K562 (cell line): ENCODE results near the gene DNAJB11. TPM values are rescaled to one million over a fixed set of nuclear protein-coding genes. Genes with fewer than 3 reads are reported as not detected.

Experiments used
- ATAC-seq: fragments of 200-7000 bp; cut with Tn5 transposase; 3 replicates; pipeline ENCODE4 v1.9.1; 2020; ENCODE audit warnings: moderate library complexity
- BruUV-seq: library from RNA; stranded (reverse); fragments of 400-500 nt; replicated peaks from 2 replicates; lab custom pipeline; 2021; lab: Mats Ljungman, UMichigan
- CTCF ChIA-PET: fragments of 300-600 bp; formaldehyde crosslinking; extraction: SDS; loops from one replicate; lab custom pipeline; 2021; ENCODE audit warnings: low intra/inter-chr PET ratio; lab: Yijun Ruan, JAX
- POLR2A ChIA-PET: fragments of 300-600, 350-650 bp; sonication (Branson Sonifier 250); formaldehyde crosslinking; extraction: SDS; loops from one replicate; lab custom pipeline; 2021; ENCODE audit warnings: antibody characterized with exemption, inconsistent platforms; lab: Yijun Ruan, JAX
- DNase-seq, 4 experiments: peaks; one replicate each; pipeline versions ENCODE4 v3.0.0 to v3.0.0-alpha.2; 2011 to 2018; ENCODE audit warnings: low spot score in 3 of 4, mixed read lengths in 3 of 4; ENCODE audit errors: extremely low read depth in 1 of 4
- FAIRE-seq: peaks from 2 replicates; lab custom pipeline; 2011; peaks lifted over from hg19 to GRCh38; lab: Jason Lieb, UNC
- H2AFZ ChIP-seq: 2 replicates; pipeline ENCODE4 v1.6.0; 2011; ENCODE audit warnings: low read depth, low read length, control low read depth, inconsistent platforms
- H3K27ac ChIP-seq: fragments of 200-600 bp; 3 replicates; pipeline ENCODE4 v1.8.0; 2011; ENCODE audit warnings: low read depth, mild to moderate bottlenecking, control low read depth, inconsistent platforms, low read length, moderate library complexity, mixed read lengths; ENCODE audit errors: extremely low read depth
- H3K27me3 ChIP-seq, 2 experiments: fragments of 300-600 bp in 1 of 2; 2 replicates in 1 of 2; 3 replicates in 1 of 2; pipeline versions ENCODE4 v1.6.0 to v1.8.0; 2011; ENCODE audit warnings: inconsistent platforms in 2 of 2, low read length in 2 of 2, mild to moderate bottlenecking in 1 of 2, mixed read lengths in 1 of 2, moderate library complexity in 1 of 2; ENCODE audit not compliant: control insufficient read depth in 2 of 2, insufficient read depth in 2 of 2
- H3K36me3 ChIP-seq: fragments of 300-600 bp; 3 replicates; pipeline ENCODE4 v1.8.0; 2011; ENCODE audit warnings: mild to moderate bottlenecking, low read length, inconsistent platforms; ENCODE audit not compliant: control insufficient read depth, insufficient read depth
- H3K4me1 ChIP-seq, 2 experiments: fragments of 200-600 bp in 1 of 2; replicated peaks in 1 of 2; 2 replicates in 1 of 2; 3 replicates in 1 of 2; pipeline versions ENCODE4 v1.5.1 to v1.8.0; 2011; ENCODE audit warnings: inconsistent platforms in 2 of 2, low read length in 2 of 2, mild to moderate bottlenecking in 1 of 2, mixed read lengths in 1 of 2, moderate library complexity in 1 of 2; ENCODE audit not compliant: control insufficient read depth in 2 of 2, insufficient read depth in 2 of 2
- H3K4me2 ChIP-seq: 2 replicates; pipeline ENCODE4 v1.6.1; 2011; ENCODE audit warnings: low read length, control low read depth, inconsistent platforms, mixed read lengths; ENCODE audit not compliant: insufficient read depth
- H3K4me3 ChIP-seq: fragments of 200-600 bp; sonication (generic), shearing (Covaris generic); 2 replicates; pipeline ENCODE4 v1.5.1; 2016; ENCODE audit warnings: control low read depth, inconsistent platforms
- H3K79me2 ChIP-seq: fragments of 200-600 bp; 3 replicates; pipeline ENCODE4 v1.8.0; 2011; ENCODE audit warnings: low read length, inconsistent platforms; ENCODE audit not compliant: control insufficient read depth, insufficient read depth
- H3K9ac ChIP-seq, 2 experiments: 2 replicates each; pipeline versions ENCODE4 v1.6.0 to v1.6.1; 2011; ENCODE audit warnings: low read depth in 2 of 2, low read length in 2 of 2, control low read depth in 1 of 2, inconsistent platforms in 1 of 2, mild to moderate bottlenecking in 1 of 2, mixed read lengths in 1 of 2; ENCODE audit not compliant: insufficient read depth in 1 of 2
- H3K9me1 ChIP-seq: one replicate; pipeline ENCODE4 v1.6.0; 2011; ENCODE audit warnings: inconsistent platforms, mild to moderate bottlenecking, low read length, moderate library complexity; ENCODE audit not compliant: control insufficient read depth, insufficient read depth
- H3K9me3 ChIP-seq: replicated peaks from 2 replicates; pipeline ENCODE4 v1.5.1; 2011; ENCODE audit warnings: low read depth, low read length, inconsistent platforms; ENCODE audit not compliant: control insufficient read depth, insufficient read depth
- H4K20me1 ChIP-seq: replicated peaks from 2 replicates; pipeline ENCODE4 v1.6.1; 2011; ENCODE audit warnings: low read length, inconsistent platforms, mixed read lengths; ENCODE audit not compliant: control insufficient read depth, insufficient read depth
- ARID1B ChIP-seq: fragments of 450-650 bp; IDR thresholded peaks from 2 replicates; pipeline ENCODE4 v1.6.1; 2016; ENCODE audit warnings: antibody characterized with exemption, mild to moderate bottlenecking, inconsistent platforms
- ARNT ChIP-seq, 2 experiments: fragments of 450-650 bp; IDR thresholded peaks; 2 replicates each; pipeline ENCODE4 v1.6.1; 2016; ENCODE audit warnings: mild to moderate bottlenecking in 1 of 2
- CBFA2T3 ChIP-seq: fragments of 450-650 bp; IDR thresholded peaks from 2 replicates; pipeline ENCODE4 v1.6.1; 2017
- CBX5 ChIP-seq: IDR thresholded peaks from 2 replicates; pipeline ENCODE4 v1.6.1; 2014; ENCODE audit warnings: low read depth, borderline replicate concordance
- HLTF ChIP-seq: fragments of 450-650 bp; IDR thresholded peaks from 2 replicates; pipeline ENCODE4 v1.6.1; 2016
- HMG20B ChIP-seq: fragments of 250-450 bp; sonication (Bioruptor Pico); IDR thresholded peaks from 2 replicates; pipeline ENCODE4 v1.5.0; 2021; ENCODE audit warnings: mild to moderate bottlenecking
- MAFK ChIP-seq: IDR thresholded peaks from 2 replicates; pipeline ENCODE4 v1.6.1; 2011; ENCODE audit warnings: low read length, improper control_type of control experiment
- MYNN ChIP-seq, 2 experiments: sonication (generic); formaldehyde crosslinking in 1 of 2; IDR thresholded peaks; 2 replicates each; pipeline versions ENCODE4 v1.5.0 to v1.6.1; 2016 to 2020; ENCODE audit warnings: antibody characterized with exemption in 1 of 2, missing genetic modification reagents in 1 of 2
- NCOA2 ChIP-seq, 2 experiments: fragments of 450-650 bp; IDR thresholded peaks; 2 replicates each; pipeline ENCODE4 v1.6.1; 2018; ENCODE audit warnings: mild to moderate bottlenecking in 2 of 2, moderate library complexity in 1 of 2; ENCODE audit not compliant: partially characterized antibody in 2 of 2
- PHTF2 ChIP-seq: fragments of 250-450 bp; sonication (Bioruptor Pico); IDR thresholded peaks from 2 replicates; pipeline ENCODE4 v1.5.0; 2021; ENCODE audit warnings: mild to moderate bottlenecking
- POLR2A ChIP-seq: fragments of 450-650 bp; conservative IDR thresholded peaks from 2 replicates; pipeline ENCODE4 v1.6.1; 2016
- SRSF7 ChIP-seq: fragments of 200-400 bp; formaldehyde crosslinking; optimal IDR thresholded peaks from 2 replicates; pipeline ENCODE3; 2017; ENCODE audit warnings: mild to moderate bottlenecking, low read depth, low read length
- TFAM ChIP-seq: fragments of 250-450 bp; sonication (Bioruptor Pico); conservative IDR thresholded peaks from 2 replicates; pipeline ENCODE4 v1.5.0; 2021; ENCODE audit warnings: mild to moderate bottlenecking, moderate library complexity
- XRCC3 ChIP-seq: fragments of 450-650 bp; IDR thresholded peaks from 2 replicates; pipeline ENCODE4 v1.6.1; 2017; ENCODE audit warnings: mild to moderate bottlenecking, moderate library complexity
- YY1 ChIP-seq, 3 experiments: IDR thresholded peaks; 2 replicates each; pipeline ENCODE4 v1.6.1; 2011; ENCODE audit warnings: low read length in 2 of 3, mild to moderate bottlenecking in 2 of 3, moderate library complexity in 2 of 3, borderline replicate concordance in 1 of 3, control low read depth in 1 of 3, low read depth in 1 of 3; ENCODE audit not compliant: insufficient read depth in 3 of 3, insufficient replicate concordance in 2 of 3, control insufficient read depth in 1 of 3, insufficient read length in 1 of 3; ENCODE audit errors: extremely low read depth in 1 of 3
- ZNF133 ChIP-seq: fragments of 250-450 bp; sonication (Bioruptor Pico); IDR thresholded peaks from 2 replicates; pipeline ENCODE4 v1.4.0; 2020; ENCODE audit warnings: mild to moderate bottlenecking
- ZNF174 ChIP-seq: fragments of 250-450 bp; sonication (Bioruptor Pico); IDR thresholded peaks from 2 replicates; pipeline ENCODE4 v1.4.0; 2020; ENCODE audit warnings: mild to moderate bottlenecking
- WGBS: fragments of 100-300 bp; shearing (Covaris generic); methylation state at CpG from one replicate; pipeline ENCODE4 v1.1.6; 2016; ENCODE audit warnings: low coverage, mixed read lengths; ENCODE audit not compliant: insufficient coverage; ENCODE audit errors: missing lambda C conversion rate; 5-methylcytosine and 5-hydroxymethylcytosine counted together
- in situ Hi-C: fragments of 300-500 bp; cut with MboI; formaldehyde crosslinking; loops from 4 replicates; pipeline ENCODE4 v1.15.0; 2018; ENCODE audit warnings: inconsistent platforms, mixed read lengths
- intact Hi-C: fragments of 100-400 bp; cut with micrococcal nuclease; formaldehyde crosslinking; loops from 2 replicates; pipeline ENCODE4 v1.14.2; 2022
- polyA plus RNA-seq, 8 experiments: library from polyadenylated mRNA; depleted of rRNA in 4 of 8; stranded (reverse) in 5 of 8; unstranded in 3 of 8; fragments of >200 nt; fragmentation: Nextera tagmentation in 2 of 8; fragmentation: Illumina TruSeq in 1 of 8; extraction: Ambion mirVana in 2 of 8; extraction: Trizol in 1 of 8; gene quantifications; 2 replicates each; pipeline versions ENCODE4 v1.2.1 to v1.2.3, GENCODE V29; 2011 to 2014; ENCODE audit warnings: inconsistent platforms in 1 of 8, missing spikeins in 1 of 8
- total RNA-seq, 7 experiments: library from RNA; depleted of rRNA in 6 of 7; stranded (reverse); fragments of >200 nt in 6 of 7; fragmentation: Illumina TruSeq in 2 of 7; extraction: Trizol in 2 of 7; gene quantifications; 2 replicates each; pipeline versions ENCODE4 v1.2.1 to v1.2.3, GENCODE V29; 2011 to 2021; ENCODE audit warnings: low replicate concordance in 1 of 7
- TF ChIP-seq, protein P1 (sequence below): fragments of 250-450 bp; sonication (Bioruptor Pico); IDR thresholded peaks from 2 replicates; pipeline ENCODE4 v1.9.0; 2021; ENCODE audit warnings: mild to moderate bottlenecking, inconsistent platforms
- TF ChIP-seq, protein P2 (sequence below): fragments of 250-450 bp; sonication (Bioruptor Pico); IDR thresholded peaks from 2 replicates; pipeline ENCODE4 v1.4.0; 2020; ENCODE audit warnings: borderline replicate concordance

Gene DNAJB11
- total and polyA plus RNA-seq, 9 of the 15 experiments (the other 6 are each of a cell fraction or from before 2014, with no cell fraction given): 14.8 to 74.7 (median 63.8) TPM

DNA sequence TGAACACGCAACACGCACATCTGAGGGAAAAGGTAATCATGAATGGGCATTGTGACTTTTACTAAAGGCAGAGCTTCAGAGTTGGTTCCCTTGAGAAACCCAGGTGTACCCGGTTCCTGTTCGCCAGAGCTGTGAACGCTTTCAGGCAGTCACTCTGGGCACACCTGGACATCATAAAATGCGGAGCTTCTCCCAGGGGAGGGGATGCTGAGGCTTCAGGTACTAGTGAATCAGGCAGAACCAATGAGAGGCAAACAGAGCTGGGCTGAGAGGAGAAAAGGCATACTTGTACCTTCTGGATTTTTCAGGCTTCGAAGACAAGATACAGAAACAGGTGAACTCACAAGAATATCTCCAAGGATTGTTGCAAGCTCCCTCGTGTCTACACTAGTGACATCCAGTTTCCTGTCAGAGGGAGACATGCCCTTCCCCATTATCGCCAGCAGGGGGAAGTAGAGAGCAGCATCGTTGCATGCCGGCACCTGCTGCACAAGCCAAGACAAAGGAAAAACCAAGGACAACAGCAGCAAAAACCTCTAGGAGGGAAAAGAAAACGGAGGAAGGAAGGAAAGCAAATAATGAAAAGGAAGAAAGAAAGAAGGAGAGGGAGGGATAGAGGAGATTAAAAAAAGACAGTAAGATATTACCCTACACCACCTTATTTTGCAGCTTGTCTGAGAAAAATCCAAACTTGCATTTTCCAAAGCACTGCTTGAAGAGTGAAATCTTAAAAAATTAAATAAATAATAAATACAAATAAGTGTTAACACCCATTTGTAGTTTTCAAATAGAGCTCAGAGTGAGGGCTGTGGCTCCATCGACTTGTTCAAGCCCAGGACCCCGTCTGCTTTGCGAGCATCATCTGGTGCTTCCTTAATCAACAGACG lies 44.3 kb downstream of the DNAJB11 start:
- H3K4me2 ChIP-seq: no peak overlapping the region
- no peak overlapping the region for H3K27ac ChIP-seq
- peaks cover 9 to 48% of the 10 kb centered on the region in 2 experiments; a peak in 4 of 5 replicates for H3K27me3 ChIP-seq
- peak; percentile 88 for ATAC-seq
- intact Hi-C loops: loop anchor here (1.0 to 10.0 kb wide), 5 partner anchors 33 to 550 kb away; partner anchors contain the start of gene CRYGS
- in situ Hi-C loops: loop anchor here (5.0 to 10.0 kb wide), 2 partner anchors 140 to 202 kb away; no protein-coding TSS in a partner anchor
- H3K9me3 ChIP-seq: no peaks in the 10 kb centered on the region
- peak; percentile 98 for FAIRE-seq
- DNase-seq: peak; percentile 78 to 86 (median 83)
- 20% methylated on average over 15 of the region's 16 CpGs for WGBS
- no peak overlapping the region; the same call in 1 of the 2 replicates for H2AFZ ChIP-seq
- H3K9ac ChIP-seq: no peak overlapping the region; a peak in 1 of 4 replicates
- POLR2A ChIA-PET: interaction anchor here (0.6 to 4.2 kb wide), 5 partner anchors 18 to 207 kb away, joined by 3 to 41 read pairs (median 5); partner anchors contain the start of genes DNAJB11 and EIF4A2
- CTCF ChIA-PET: interaction anchor here (0.7 to 1.9 kb wide), 7 partner anchors 63 to 954 kb away, joined by 3 to 13 read pairs (median 5); no protein-coding TSS in a partner anchor
- H3K79me2 ChIP-seq: no peaks in the 10 kb centered on the region
- H3K4me1 ChIP-seq: peaks cover 3 to 10% of the 10 kb centered on the region in 2 experiments; a peak in 3 of 5 replicates
- no TSS peak for BruUV-seq
- H3K9me1 ChIP-seq: no peaks in the 10 kb centered on the region
- H4K20me1 ChIP-seq: no peaks in the 10 kb centered on the region
- H3K36me3 ChIP-seq: no peaks in the 10 kb centered on the region
- no peak overlapping the region for H3K4me3 ChIP-seq
- TF ChIP-seq MAFK (no peak), CBFA2T3 (no peak), POLR2A (no peak), NCOA2 (IDR thresholded peaks at IDR 0.05; ENCODE audit: partially characterized antibody in 2 of 2) (no peak), ZNF133 (CRISPR knock-in tag) (no peak), ZNF174 (CRISPR knock-in tag) (no peak), ARID1B (no peak), ARNT (IDR thresholded peaks at IDR 0.05) (peak in 1 of 2 experiments; percentile 76; a peak in 1 of 4 replicates), SRSF7 (no peak), YY1 (IDR thresholded peaks at IDR 0.05; ENCODE audit: borderline replicate concordance in 1 of 3, control insufficient read depth in 1 of 3, extremely low read depth in 1 of 3, insufficient read depth in 3 of 3, insufficient read length in 1 of 3, insufficient replicate concordance in 2 of 3, low read depth in 1 of 3, low read length in 2 of 3) (no peak), PHTF2 (no peak), HMG20B (CRISPR knock-in tag) (no peak), HLTF (peak; percentile 73; the same call in 1 of the 2 replicates), TFAM (no peak), CBX5 (no peak), MYNN (IDR thresholded peaks at IDR 0.05) (no peak), MYNN (CRISPR knock-in tag; IDR thresholded peaks at IDR 0.05) (no peak), XRCC3 (no peak)
- TF ChIP-seq, protein P1, sequence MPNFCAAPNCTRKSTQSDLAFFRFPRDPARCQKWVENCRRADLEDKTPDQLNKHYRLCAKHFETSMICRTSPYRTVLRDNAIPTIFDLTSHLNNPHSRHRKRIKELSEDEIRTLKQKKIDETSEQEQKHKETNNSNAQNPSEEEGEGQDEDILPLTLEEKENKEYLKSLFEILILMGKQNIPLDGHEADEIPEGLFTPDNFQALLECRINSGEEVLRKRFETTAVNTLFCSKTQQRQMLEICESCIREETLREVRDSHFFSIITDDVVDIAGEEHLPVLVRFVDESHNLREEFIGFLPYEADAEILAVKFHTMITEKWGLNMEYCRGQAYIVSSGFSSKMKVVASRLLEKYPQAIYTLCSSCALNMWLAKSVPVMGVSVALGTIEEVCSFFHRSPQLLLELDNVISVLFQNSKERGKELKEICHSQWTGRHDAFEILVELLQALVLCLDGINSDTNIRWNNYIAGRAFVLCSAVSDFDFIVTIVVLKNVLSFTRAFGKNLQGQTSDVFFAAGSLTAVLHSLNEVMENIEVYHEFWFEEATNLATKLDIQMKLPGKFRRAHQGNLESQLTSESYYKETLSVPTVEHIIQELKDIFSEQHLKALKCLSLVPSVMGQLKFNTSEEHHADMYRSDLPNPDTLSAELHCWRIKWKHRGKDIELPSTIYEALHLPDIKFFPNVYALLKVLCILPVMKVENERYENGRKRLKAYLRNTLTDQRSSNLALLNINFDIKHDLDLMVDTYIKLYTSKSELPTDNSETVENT (CRISPR knock-in tag): no peak
- TF ChIP-seq, protein P2, sequence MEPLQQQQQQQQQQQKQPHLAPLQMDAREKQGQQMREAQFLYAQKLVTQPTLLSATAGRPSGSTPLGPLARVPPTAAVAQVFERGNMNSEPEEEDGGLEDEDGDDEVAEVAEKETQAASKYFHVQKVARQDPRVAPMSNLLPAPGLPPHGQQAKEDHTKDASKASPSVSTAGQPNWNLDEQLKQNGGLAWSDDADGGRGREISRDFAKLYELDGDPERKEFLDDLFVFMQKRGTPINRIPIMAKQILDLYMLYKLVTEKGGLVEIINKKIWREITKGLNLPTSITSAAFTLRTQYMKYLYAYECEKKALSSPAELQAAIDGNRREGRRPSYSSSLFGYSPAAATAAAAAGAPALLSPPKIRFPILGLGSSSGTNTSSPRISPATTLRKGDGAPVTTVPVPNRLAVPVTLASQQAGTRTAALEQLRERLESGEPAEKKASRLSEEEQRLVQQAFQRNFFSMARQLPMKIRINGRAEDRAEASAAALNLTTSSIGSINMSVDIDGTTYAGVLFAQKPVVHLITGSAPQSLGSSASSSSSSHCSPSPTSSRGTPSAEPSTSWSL (CRISPR knock-in tag): no peak
